H9 (cell line): Measurements from ENCODE around the gene CST5. TPM values are rescaled to one million over a fixed set of nuclear protein-coding genes. Genes with fewer than 3 reads are reported as not detected.
A peak's percentile ranks its signal among the peaks of the same experiment; 100 is the strongest.

Experiments used
- DNase-seq: peaks from one replicate; pipeline ENCODE4 v3.0.0-alpha.2; 2017
- H2AFZ ChIP-seq: one replicate; pipeline ENCODE4 v1.6.1; 2013; ENCODE audit warnings: mild to moderate bottlenecking, low read length, control low read depth, moderate library complexity
- H2AK5ac ChIP-seq: 2 replicates; pipeline ENCODE4 v1.6.1; 2013; ENCODE audit warnings: low read length, control low read depth, mixed read lengths; ENCODE audit not compliant: insufficient read length
- H2BK120ac ChIP-seq: one replicate; pipeline ENCODE4 v1.6.1; 2013; ENCODE audit warnings: low read depth, mild to moderate bottlenecking, low read length, control low read depth, inconsistent platforms; ENCODE audit not compliant: poor library complexity, severe bottlenecking
- H2BK12ac ChIP-seq: 2 replicates; pipeline ENCODE4 v1.6.1; 2013; ENCODE audit warnings: low read length, control low read depth, mixed read lengths, low read depth; ENCODE audit not compliant: insufficient read length
- H2BK15ac ChIP-seq: 2 replicates; pipeline ENCODE4 v1.6.1; 2013; ENCODE audit warnings: low read depth, low read length, control low read depth
- H2BK20ac ChIP-seq: one replicate; pipeline ENCODE4 v1.6.1; 2013; ENCODE audit warnings: low read depth, mild to moderate bottlenecking, low read length, control low read depth, inconsistent platforms; ENCODE audit not compliant: poor library complexity, severe bottlenecking
- H2BK5ac ChIP-seq: 2 replicates; pipeline ENCODE4 v1.6.1; 2013; ENCODE audit warnings: low read length, control low read depth, mixed read lengths; ENCODE audit not compliant: insufficient read length
- H3K14ac ChIP-seq: 2 replicates; pipeline ENCODE4 v1.6.1; 2013; ENCODE audit warnings: low read length, control low read depth; ENCODE audit not compliant: insufficient read depth
- H3K18ac ChIP-seq: 2 replicates; pipeline ENCODE4 v1.6.1; 2013; ENCODE audit warnings: low read depth, mild to moderate bottlenecking, mixed read lengths, low read length, control low read depth; ENCODE audit not compliant: insufficient read length
- H3K23ac ChIP-seq: 2 replicates; pipeline ENCODE4 v1.6.1; 2013; ENCODE audit warnings: low read length, control low read depth, mixed read lengths, low read depth; ENCODE audit not compliant: insufficient read length
- H3K23me2 ChIP-seq: 2 replicates; pipeline ENCODE4 v1.6.1; 2013; ENCODE audit warnings: low read depth, mild to moderate bottlenecking, mixed read lengths, low read length, control low read depth; ENCODE audit not compliant: insufficient read length, poor library complexity, severe bottlenecking
- H3K27ac ChIP-seq: 2 replicates; pipeline ENCODE4 v1.5.1; 2013; ENCODE audit warnings: low read length, control low read depth, mixed read lengths, low read depth; ENCODE audit not compliant: insufficient read length
- H3K27me3 ChIP-seq: 2 replicates; pipeline ENCODE4 v1.6.1; 2013; ENCODE audit warnings: low read length, control low read depth, inconsistent platforms; ENCODE audit not compliant: insufficient read depth
- H3K4ac ChIP-seq: 2 replicates; pipeline ENCODE4 v1.6.1; 2013; ENCODE audit warnings: low read depth, mild to moderate bottlenecking, control low read depth, inconsistent platforms, low read length, moderate library complexity
- H3K4me1 ChIP-seq: 2 replicates; pipeline ENCODE4 v1.6.1; 2013; ENCODE audit warnings: low read length, control low read depth, inconsistent platforms; ENCODE audit not compliant: insufficient read depth
- H3K4me2 ChIP-seq: 2 replicates; pipeline ENCODE4 v1.6.1; 2013; ENCODE audit warnings: low read length, control low read depth, mixed read lengths; ENCODE audit not compliant: insufficient read length, insufficient read depth
- H3K56ac ChIP-seq: 2 replicates; pipeline ENCODE4 v1.6.1; 2013; ENCODE audit warnings: low read depth, mild to moderate bottlenecking, mixed read lengths, low read length, control low read depth; ENCODE audit not compliant: insufficient read length
- H3K79me1 ChIP-seq: 2 replicates; pipeline ENCODE4 v1.6.1; 2013; ENCODE audit warnings: low read depth, mild to moderate bottlenecking, moderate library complexity, low read length, control low read depth, inconsistent platforms; ENCODE audit not compliant: insufficient read depth, poor library complexity, severe bottlenecking
- H3K79me2 ChIP-seq: 2 replicates; pipeline ENCODE4 v1.6.1; 2013; ENCODE audit warnings: low read length, control low read depth, inconsistent platforms; ENCODE audit not compliant: insufficient read depth
- H3K9ac ChIP-seq: 2 replicates; pipeline ENCODE4 v1.6.1; 2013; ENCODE audit warnings: low read length, control low read depth, mixed read lengths; ENCODE audit not compliant: insufficient read length; ENCODE audit errors: extremely low read depth
- H3K9me3 ChIP-seq: one replicate; pipeline ENCODE4 v1.6.1; 2013; ENCODE audit warnings: low read depth, low read length, inconsistent platforms; ENCODE audit not compliant: control insufficient read depth
- H3T11ph ChIP-seq: one replicate; pipeline ENCODE4 v1.6.1; 2013; ENCODE audit warnings: mild to moderate bottlenecking, low read length, control low read depth, inconsistent platforms
- H4K20me1 ChIP-seq: one replicate; pipeline ENCODE4 v1.6.1; 2013; ENCODE audit not compliant: control insufficient read depth, insufficient read length, insufficient read depth
- H4K5ac ChIP-seq: 2 replicates; pipeline ENCODE4 v1.6.1; 2013; ENCODE audit warnings: low read depth, mild to moderate bottlenecking, mixed read lengths, low read length, control low read depth; ENCODE audit not compliant: insufficient read length
- H4K8ac ChIP-seq: replicated peaks from 2 replicates; pipeline ENCODE4 v1.6.1; 2013; ENCODE audit warnings: low read length, control low read depth, mixed read lengths, low read depth; ENCODE audit not compliant: insufficient read length
- H4K91ac ChIP-seq: 2 replicates; pipeline ENCODE4 v1.6.1; 2013; ENCODE audit warnings: low read depth, mild to moderate bottlenecking, moderate library complexity, mixed read lengths, low read length, control low read depth; ENCODE audit not compliant: insufficient read length
- H3K27ac Mint-ChIP-seq, 3 experiments: 2 replicates in 2 of 3; 3 replicates in 1 of 3; pipeline ENCODE4 v1.8.0; 2020 to 2021; ENCODE audit warnings: mixed read lengths in 3 of 3, mild to moderate bottlenecking in 1 of 3, moderate library complexity in 1 of 3
- H3K27me3 Mint-ChIP-seq: 2 replicates; pipeline ENCODE4 v1.8.0; 2021; ENCODE audit warnings: low read depth, mild to moderate bottlenecking, moderate library complexity, mixed read lengths
- H3K36me3 Mint-ChIP-seq, 3 experiments: 2 replicates in 2 of 3; 3 replicates in 1 of 3; pipeline ENCODE4 v1.8.0; 2020 to 2021; ENCODE audit warnings: low read depth in 3 of 3, mixed read lengths in 3 of 3; ENCODE audit not compliant: insufficient read depth in 1 of 3
- H3K4me1 Mint-ChIP-seq, 2 experiments: 2 replicates each; pipeline ENCODE4 v1.8.0; 2020; ENCODE audit warnings: mixed read lengths in 2 of 2
- H3K4me3 Mint-ChIP-seq, 2 experiments: 2 replicates in 1 of 2; 3 replicates in 1 of 2; pipeline ENCODE4 v1.8.0; 2020 to 2021; ENCODE audit warnings: mild to moderate bottlenecking in 2 of 2, mixed read lengths in 2 of 2, moderate library complexity in 1 of 2
- H3K9me3 Mint-ChIP-seq, 2 experiments: 2 replicates in 1 of 2; 3 replicates in 1 of 2; pipeline ENCODE4 v1.8.0; 2020; ENCODE audit warnings: mild to moderate bottlenecking in 2 of 2, mixed read lengths in 2 of 2, moderate library complexity in 1 of 2
- WGBS: extraction: QIAGEN DNeasy Blood & Tissue Kit; methylation state at CpG from one replicate; pipeline ENCODE4 v1.1.7; 2013; ENCODE audit warnings: missing lambda C conversion rate, low lambda C conversion rate, mixed read lengths; ENCODE audit not compliant: insufficient read length; ENCODE audit errors: extremely low coverage; 5-methylcytosine and 5-hydroxymethylcytosine counted together
- total RNA-seq: library from RNA; stranded (reverse); gene quantifications from 2 replicates; pipeline ENCODE4 v1.2.1, GENCODE V29; 2021
- TF ChIP-seq, protein P1 (sequence below): fragments of 200-600 bp; sonication (generic); conservative IDR thresholded peaks from 3 replicates; pipeline ENCODE4 v1.8.0; 2021; ENCODE audit warnings: antibody characterized with exemption, mild to moderate bottlenecking

CST5 gene
- total RNA-seq, 1 experiment from 2014 or later, result not detected

DNA sequence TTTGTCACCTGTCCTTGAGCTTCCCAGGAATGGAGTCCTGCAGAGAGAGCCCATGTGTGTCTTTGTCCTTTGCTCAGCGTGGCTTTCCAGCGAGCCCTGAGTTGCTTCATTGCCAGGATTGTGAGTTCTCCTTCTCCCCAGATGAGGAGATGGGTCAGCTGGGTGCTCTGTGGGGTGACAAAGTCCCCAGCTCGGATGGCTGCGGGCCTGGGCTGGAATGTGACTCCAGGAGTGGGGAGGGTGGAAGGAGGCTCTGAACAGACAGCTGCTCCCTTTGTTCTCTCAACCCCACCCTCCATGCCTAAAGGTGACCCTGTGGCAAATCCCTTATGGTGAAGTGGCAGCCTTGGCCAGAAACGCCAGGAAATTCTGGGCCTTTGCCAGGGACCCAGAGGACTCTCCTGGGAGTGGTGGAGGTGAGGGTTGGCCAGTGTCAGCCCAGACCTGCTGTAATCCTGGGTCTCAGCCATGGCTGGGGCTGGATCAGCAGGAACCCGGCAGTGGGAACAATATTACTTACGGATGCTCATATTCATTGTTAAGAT is 44.4 kb upstream of the CST5 start:
- Histone ChIP-seq H2AFZ (no peak overlapping the region), H2BK120ac (no peak overlapping the region), H3K4ac (no peak overlapping the region), H3K23ac (no peak overlapping the region), H2BK12ac (no peak overlapping the region), H3K4me2 (no peak overlapping the region), H3K9me3 (no peaks in the 10 kb centered on the region), H4K91ac (no peak overlapping the region), H3K79me2 (no peaks in the 10 kb centered on the region), H2BK20ac (no peak overlapping the region), H3K79me1 (no peaks in the 10 kb centered on the region), H3K9ac (no peak overlapping the region), H2AK5ac (no peak overlapping the region), H4K8ac (no peak overlapping the region), H2BK15ac (no peak overlapping the region), H3K56ac (no peak overlapping the region), H3K27me3 (no peaks in the 10 kb centered on the region), H3K14ac (no peak overlapping the region), H2BK5ac (no peak overlapping the region), H3K23me2 (no peaks in the 10 kb centered on the region), H3K27ac (no peak overlapping the region), H3K18ac (no peak overlapping the region), H4K5ac (no peak overlapping the region), H4K20me1 (no peaks in the 10 kb centered on the region), H3K4me1 (no peaks in the 10 kb centered on the region), H3T11ph (no peak overlapping the region)
- Mint-ChIP-seq H3K4me1 (peaks cover 8 to 9% of the 10 kb centered on the region in 2 experiments), H3K27me3 (peaks cover 6% of the 10 kb centered on the region), H3K9me3 (no peaks in the 10 kb centered on the region), H3K4me3 (no peak overlapping the region), H3K36me3 (no peaks in the 10 kb centered on the region), H3K27ac (peak overlapping the region in 1 of 3 experiments; percentile 28; a peak in 1 of 7 replicates)
- no CpG with 5 or more reads among the region's 7 CpGs for WGBS
- DNase-seq, result no peak
- TF ChIP-seq, protein P1, sequence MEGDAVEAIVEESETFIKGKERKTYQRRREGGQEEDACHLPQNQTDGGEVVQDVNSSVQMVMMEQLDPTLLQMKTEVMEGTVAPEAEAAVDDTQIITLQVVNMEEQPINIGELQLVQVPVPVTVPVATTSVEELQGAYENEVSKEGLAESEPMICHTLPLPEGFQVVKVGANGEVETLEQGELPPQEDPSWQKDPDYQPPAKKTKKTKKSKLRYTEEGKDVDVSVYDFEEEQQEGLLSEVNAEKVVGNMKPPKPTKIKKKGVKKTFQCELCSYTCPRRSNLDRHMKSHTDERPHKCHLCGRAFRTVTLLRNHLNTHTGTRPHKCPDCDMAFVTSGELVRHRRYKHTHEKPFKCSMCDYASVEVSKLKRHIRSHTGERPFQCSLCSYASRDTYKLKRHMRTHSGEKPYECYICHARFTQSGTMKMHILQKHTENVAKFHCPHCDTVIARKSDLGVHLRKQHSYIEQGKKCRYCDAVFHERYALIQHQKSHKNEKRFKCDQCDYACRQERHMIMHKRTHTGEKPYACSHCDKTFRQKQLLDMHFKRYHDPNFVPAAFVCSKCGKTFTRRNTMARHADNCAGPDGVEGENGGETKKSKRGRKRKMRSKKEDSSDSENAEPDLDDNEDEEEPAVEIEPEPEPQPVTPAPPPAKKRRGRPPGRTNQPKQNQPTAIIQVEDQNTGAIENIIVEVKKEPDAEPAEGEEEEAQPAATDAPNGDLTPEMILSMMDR, result no peak
